ENCODE measurements around the gene REPS1.

DNA sequence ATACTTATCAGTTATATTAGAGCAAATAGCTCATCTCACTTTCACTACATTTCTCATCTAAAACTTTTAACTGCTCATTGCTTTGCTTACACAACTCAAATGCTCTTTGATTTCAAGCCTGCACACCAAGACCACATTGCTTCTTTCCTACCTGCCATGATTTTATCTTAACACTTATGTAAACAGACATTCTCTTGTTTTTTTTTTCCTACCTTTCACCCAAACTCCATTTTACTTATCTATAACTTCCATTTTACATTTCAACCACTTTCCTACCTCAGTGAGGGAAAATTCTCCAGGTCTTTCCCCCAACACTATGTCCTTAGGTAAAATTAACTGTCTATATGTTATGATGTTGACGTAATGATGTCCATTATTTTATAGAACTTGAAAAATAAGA lies 24.0 kb downstream of the REPS1 start:
- TF ChIP-seq POLR2A (IDR thresholded peaks at IDR 0.05) (no peak), CTCF (IDR thresholded peaks at IDR 0.05) (no peak), EP300 (IDR thresholded peaks at IDR 0.05) (no peak)

Data from ovary (tissue), 3 donors.